Measurements from ENCODE around the gene CENPF.

GRCh38 chr1:214648801-214649200 lies 45.8 kb downstream of the CENPF start:
- TF ChIP-seq CTCF (conservative IDR thresholded peaks at IDR 0.05; ENCODE audit: low read depth in 2 of 2) (no peak), POLR2AphosphoS5 (IDR thresholded peaks at IDR 0.05; ENCODE audit: low read depth) (no peak), EZH2phosphoT487 (IDR thresholded peaks at IDR 0.05; ENCODE audit: unreplicated experiment) (no peak), JUNB (IDR thresholded peaks at IDR 0.05; ENCODE audit: unreplicated experiment) (no peak), REST (IDR thresholded peaks at IDR 0.05; ENCODE audit: unreplicated experiment) (no peak)

Measured in GM23338 (cell line).